Endothelial cell of umbilical vein (primary cell): ENCODE results near the gene OXA1L. TPM values are rescaled to one million over a fixed set of nuclear protein-coding genes. Genes with fewer than 3 reads are reported as not detected.

Experiments
- BruUV-seq: library from RNA; stranded (reverse); fragments of 400-500 nt; replicated peaks from 2 replicates; lab custom pipeline; 2021; lab: Mats Ljungman, UMichigan
- CTCF ChIA-PET: fragments of 300-600, 350-600 bp; sonication (Branson Sonifier 250); formaldehyde crosslinking; loops from one replicate; lab custom pipeline; 2021; ENCODE audit warnings: antibody characterized with exemption, inconsistent platforms; lab: Charles Lee
- POLR2A ChIA-PET: fragments of 300-600, 350-600 bp; sonication (Branson Sonifier 250); formaldehyde crosslinking; loops from one replicate; lab custom pipeline; 2021; ENCODE audit warnings: antibody characterized with exemption, inconsistent platforms; lab: Charles Lee
- DNase-seq: peaks from one replicate; pipeline ENCODE4 v3.0.0-alpha.2; 2011; ENCODE audit warnings: low read depth, low spot score
- FAIRE-seq: peaks from 2 replicates; lab custom pipeline; 2011; peaks lifted over from hg19 to GRCh38; lab: Jason Lieb, UNC
- H2AFZ ChIP-seq: 2 replicates; pipeline ENCODE4 v1.6.0; 2012; ENCODE audit warnings: low read depth, low read length, control low read depth, inconsistent platforms
- H3K27ac ChIP-seq: 2 replicates; pipeline ENCODE4 v1.5.1; 2011; ENCODE audit warnings: low read depth, mild to moderate bottlenecking, control low read depth, low read length, moderate library complexity; ENCODE audit not compliant: insufficient read depth
- H3K27me3 ChIP-seq, 2 experiments: 2 replicates each; pipeline versions ENCODE4 v1.6.0 to v1.6.1; 2011; ENCODE audit warnings: low read length in 2 of 2, mixed read lengths in 1 of 2; ENCODE audit not compliant: control insufficient read depth in 2 of 2, insufficient read depth in 2 of 2
- H3K36me3 ChIP-seq, 2 experiments: 2 replicates in 1 of 2; 3 replicates in 1 of 2; pipeline ENCODE4 v1.5.1; 2011; ENCODE audit warnings: low read length in 2 of 2, mild to moderate bottlenecking in 1 of 2, moderate library complexity in 1 of 2; ENCODE audit not compliant: control insufficient read depth in 2 of 2, insufficient read depth in 2 of 2; ENCODE audit errors: extremely low read depth in 1 of 2
- H3K4me1 ChIP-seq: 3 replicates; pipeline ENCODE4 v1.5.1; 2011; ENCODE audit warnings: mild to moderate bottlenecking, low read length; ENCODE audit not compliant: control insufficient read depth, insufficient read depth; ENCODE audit errors: extremely low read depth
- H3K4me2 ChIP-seq: 2 replicates; pipeline ENCODE4 v1.6.1; 2011; ENCODE audit warnings: low read length, control low read depth, mixed read lengths; ENCODE audit not compliant: insufficient read depth
- H3K4me3 ChIP-seq, 3 experiments: fragments of 200-600 bp in 1 of 3; sonication (generic), shearing (Covaris generic) in 1 of 3; replicated peaks in 1 of 3; 2 replicates each; pipeline ENCODE4 v1.5.1; 2011 to 2016; ENCODE audit warnings: control low read depth in 3 of 3, low read length in 3 of 3, mild to moderate bottlenecking in 2 of 3, inconsistent platforms in 1 of 3, low read depth in 1 of 3, moderate library complexity in 1 of 3; ENCODE audit not compliant: insufficient read depth in 1 of 3
- H3K79me2 ChIP-seq: 2 replicates; pipeline ENCODE4 v1.6.0; 2012; ENCODE audit warnings: low read length, inconsistent platforms; ENCODE audit not compliant: control insufficient read depth, insufficient read depth
- H3K9ac ChIP-seq: replicated peaks from 2 replicates; pipeline ENCODE3; 2011; ENCODE audit warnings: low read length, control low read depth; ENCODE audit not compliant: insufficient read depth; ENCODE audit errors: extremely low read depth
- H3K9me1 ChIP-seq: replicated peaks from 3 replicates; pipeline ENCODE4 v1.6.0; 2011; ENCODE audit warnings: mild to moderate bottlenecking, low read length; ENCODE audit not compliant: control insufficient read depth, insufficient read depth; ENCODE audit errors: extremely low read depth
- H3K9me3 ChIP-seq: replicated peaks from 2 replicates; pipeline ENCODE4 v1.5.1; 2012; ENCODE audit warnings: low read length, inconsistent platforms; ENCODE audit not compliant: control insufficient read depth, insufficient read depth
- H4K20me1 ChIP-seq: replicated peaks from 2 replicates; pipeline ENCODE3; 2011; ENCODE audit warnings: mild to moderate bottlenecking, low read length; ENCODE audit not compliant: control insufficient read depth, insufficient read depth; ENCODE audit errors: extremely low read depth
- CTCF ChIP-seq, 2 donors: IDR thresholded peaks; 1 replicate in 1 of 2; 2 replicates in 1 of 2; pipeline ENCODE4 v1.5.1; 2011; ENCODE audit warnings: low read length in 2 of 2, mild to moderate bottlenecking in 2 of 2, moderate library complexity in 2 of 2, control low read depth in 1 of 2, inconsistent platforms in 1 of 2, low read depth in 1 of 2; ENCODE audit not compliant: insufficient read depth in 1 of 2; ENCODE audit errors: extremely low read depth in 1 of 2
- EZH2 ChIP-seq: IDR thresholded peaks from 2 replicates; pipeline ENCODE4 v1.6.1; 2012; ENCODE audit warnings: borderline replicate concordance, low read depth, mild to moderate bottlenecking, moderate library complexity, low read length, inconsistent platforms; ENCODE audit not compliant: severe bottlenecking
- FOS ChIP-seq: IDR thresholded peaks from 2 replicates; pipeline ENCODE4 v1.6.1; 2011; ENCODE audit warnings: mild to moderate bottlenecking, low read length, moderate library complexity, borderline replicate concordance; ENCODE audit not compliant: insufficient read depth
- GATA2 ChIP-seq: IDR thresholded peaks from 2 replicates; pipeline ENCODE4 v1.7.0; 2011; ENCODE audit warnings: low read depth, mild to moderate bottlenecking, moderate library complexity, mixed read lengths, low read length; ENCODE audit not compliant: insufficient read length, insufficient read depth
- JUN ChIP-seq: IDR thresholded peaks from 2 replicates; pipeline ENCODE4 v1.6.1; 2011; ENCODE audit warnings: borderline replicate concordance, low read depth; ENCODE audit not compliant: insufficient read length, insufficient read depth
- MAX ChIP-seq: IDR thresholded peaks from 2 replicates; pipeline ENCODE4 v1.6.1; 2011; ENCODE audit not compliant: insufficient read depth, insufficient read length
- MYC ChIP-seq: IDR thresholded peaks from one replicate; pipeline ENCODE4 v1.6.1; 2011; ENCODE audit warnings: mild to moderate bottlenecking, low read depth, low read length
- dilution Hi-C: fragments of 300-500 bp; cut with MboI; formaldehyde crosslinking; loops from one replicate; pipeline ENCODE4 v1.15.0; 2019; ENCODE audit warnings: low sequenced_read_pairs; ENCODE audit not compliant: extremely low pct_ligation_motif_present
- intact Hi-C: fragments of 100-400 bp; cut with micrococcal nuclease; formaldehyde crosslinking; loops from one replicate; pipeline ENCODE4 v1.10.0; 2022
- polyA plus RNA-seq, 4 experiments: library from polyadenylated mRNA; depleted of rRNA in 3 of 4; stranded (reverse) in 3 of 4; unstranded in 1 of 4; fragments of >200 nt; gene quantifications; 2 replicates each; pipeline versions ENCODE4 v1.2.1 to v1.2.3, GENCODE V29; 2011 to 2012; ENCODE audit warnings: missing spikeins in 1 of 4
- total RNA-seq: library from RNA; stranded (reverse); gene quantifications from 2 replicates; pipeline ENCODE4 v1.2.3, GENCODE V29; 2021

Gene OXA1L
- total and polyA plus RNA-seq, 2 donors (not counting 3 experiments of a cell fraction or from before 2014, with no cell fraction given): 212 to 294 TPM

GRCh38 chr14:22791301-22791700 is 24.8 kb downstream of the OXA1L start:
- peaks cover 0 to 4% of the 10 kb centered on the region in 2 experiments for H3K27me3 ChIP-seq
- DNase-seq (no peak), FAIRE-seq (no peak)
- peaks cover 0 to 3% of the 10 kb centered on the region in 2 experiments for H3K36me3 ChIP-seq
- H3K4me2 ChIP-seq: no peak overlapping the region
- CTCF ChIA-PET: interaction anchor here (1.0 to 3.3 kb wide), 2 partner anchors 10 to 133 kb away, joined by 3 to 9 read pairs; no protein-coding TSS in a partner anchor
- H3K27ac ChIP-seq: no peak overlapping the region
- dilution Hi-C loops: no loop called here
- no peaks in the 10 kb centered on the region for H3K9me3 ChIP-seq
- POLR2A ChIA-PET: no interaction called here
- H3K4me3 ChIP-seq: no peak overlapping the region
- BruUV-seq: no TSS peak
- H3K4me1 ChIP-seq: no peaks in the 10 kb centered on the region
- no peaks in the 10 kb centered on the region for H4K20me1 ChIP-seq
- no peaks in the 10 kb centered on the region for H3K9me1 ChIP-seq
- no peaks in the 10 kb centered on the region for H3K79me2 ChIP-seq
- TF ChIP-seq FOS (no peak), CTCF (IDR thresholded peaks at IDR 0.05; ENCODE audit: extremely low read depth in 1 of 2, insufficient read depth in 1 of 2, low read depth in 1 of 2, low read length in 2 of 2) (no peak), MYC (no peak), MAX (no peak), EZH2 (no peak), JUN (no peak), GATA2 (no peak)
- intact Hi-C loops: no loop called here
- no peak overlapping the region for H2AFZ ChIP-seq
- H3K9ac ChIP-seq: no peak overlapping the region
